Endothelial cell of umbilical vein (primary cell): Measurements from ENCODE around the gene TAF10. TPM values are rescaled to one million over a fixed set of nuclear protein-coding genes. Genes with fewer than 3 reads are reported as not detected.
A peak's percentile ranks its signal among the peaks of the same experiment; 100 is the strongest.

Experiments
- Bru-seq: library from RNA; stranded (reverse); fragments of 400-500 nt; gene quantifications from one replicate; lab custom pipeline; 2021; lab: Mats Ljungman, UMichigan
- BruChase-seq, 2 experiments: library from RNA; stranded (reverse); fragments of 400-500 nt; gene quantifications; one replicate each; lab custom pipeline; 2021; lab: Mats Ljungman, UMichigan
- BruUV-seq: library from RNA; stranded (reverse); fragments of 400-500 nt; replicated peaks from 2 replicates; lab custom pipeline; 2021; lab: Mats Ljungman, UMichigan
- CTCF ChIA-PET: fragments of 300-600, 350-600 bp; sonication (Branson Sonifier 250); formaldehyde crosslinking; loops from one replicate; lab custom pipeline; 2021; ENCODE audit warnings: antibody characterized with exemption, inconsistent platforms; lab: Charles Lee
- POLR2A ChIA-PET: fragments of 300-600, 350-600 bp; sonication (Branson Sonifier 250); formaldehyde crosslinking; loops from one replicate; lab custom pipeline; 2021; ENCODE audit warnings: antibody characterized with exemption, inconsistent platforms; lab: Charles Lee
- DNase-seq: peaks from one replicate; pipeline ENCODE4 v3.0.0-alpha.2; 2011; ENCODE audit warnings: low read depth, low spot score
- FAIRE-seq: peaks from 2 replicates; lab custom pipeline; 2011; peaks lifted over from hg19 to GRCh38; lab: Jason Lieb, UNC
- H2AFZ ChIP-seq: 2 replicates; pipeline ENCODE4 v1.6.0; 2012; ENCODE audit warnings: low read depth, low read length, control low read depth, inconsistent platforms
- H3K27ac ChIP-seq: 2 replicates; pipeline ENCODE4 v1.5.1; 2011; ENCODE audit warnings: low read depth, mild to moderate bottlenecking, control low read depth, low read length, moderate library complexity; ENCODE audit not compliant: insufficient read depth
- H3K27me3 ChIP-seq, 2 experiments: 2 replicates each; pipeline versions ENCODE4 v1.6.0 to v1.6.1; 2011; ENCODE audit warnings: low read length in 2 of 2, mixed read lengths in 1 of 2; ENCODE audit not compliant: control insufficient read depth in 2 of 2, insufficient read depth in 2 of 2
- H3K36me3 ChIP-seq, 2 experiments: 2 replicates in 1 of 2; 3 replicates in 1 of 2; pipeline ENCODE4 v1.5.1; 2011; ENCODE audit warnings: low read length in 2 of 2, mild to moderate bottlenecking in 1 of 2, moderate library complexity in 1 of 2; ENCODE audit not compliant: control insufficient read depth in 2 of 2, insufficient read depth in 2 of 2; ENCODE audit errors: extremely low read depth in 1 of 2
- H3K4me1 ChIP-seq: 3 replicates; pipeline ENCODE4 v1.5.1; 2011; ENCODE audit warnings: mild to moderate bottlenecking, low read length; ENCODE audit not compliant: control insufficient read depth, insufficient read depth; ENCODE audit errors: extremely low read depth
- H3K4me2 ChIP-seq: 2 replicates; pipeline ENCODE4 v1.6.1; 2011; ENCODE audit warnings: low read length, control low read depth, mixed read lengths; ENCODE audit not compliant: insufficient read depth
- H3K4me3 ChIP-seq, 3 experiments: fragments of 200-600 bp in 1 of 3; sonication (generic), shearing (Covaris generic) in 1 of 3; replicated peaks in 1 of 3; 2 replicates each; pipeline ENCODE4 v1.5.1; 2011 to 2016; ENCODE audit warnings: control low read depth in 3 of 3, low read length in 3 of 3, mild to moderate bottlenecking in 2 of 3, inconsistent platforms in 1 of 3, low read depth in 1 of 3, moderate library complexity in 1 of 3; ENCODE audit not compliant: insufficient read depth in 1 of 3
- H3K79me2 ChIP-seq: 2 replicates; pipeline ENCODE4 v1.6.0; 2012; ENCODE audit warnings: low read length, inconsistent platforms; ENCODE audit not compliant: control insufficient read depth, insufficient read depth
- H3K9ac ChIP-seq: replicated peaks from 2 replicates; pipeline ENCODE3; 2011; ENCODE audit warnings: low read length, control low read depth; ENCODE audit not compliant: insufficient read depth; ENCODE audit errors: extremely low read depth
- H3K9me1 ChIP-seq: replicated peaks from 3 replicates; pipeline ENCODE4 v1.6.0; 2011; ENCODE audit warnings: mild to moderate bottlenecking, low read length; ENCODE audit not compliant: control insufficient read depth, insufficient read depth; ENCODE audit errors: extremely low read depth
- H3K9me3 ChIP-seq: replicated peaks from 2 replicates; pipeline ENCODE4 v1.5.1; 2012; ENCODE audit warnings: low read length, inconsistent platforms; ENCODE audit not compliant: control insufficient read depth, insufficient read depth
- H4K20me1 ChIP-seq: replicated peaks from 2 replicates; pipeline ENCODE3; 2011; ENCODE audit warnings: mild to moderate bottlenecking, low read length; ENCODE audit not compliant: control insufficient read depth, insufficient read depth; ENCODE audit errors: extremely low read depth
- EZH2 ChIP-seq: IDR thresholded peaks from 2 replicates; pipeline ENCODE4 v1.6.1; 2012; ENCODE audit warnings: borderline replicate concordance, low read depth, mild to moderate bottlenecking, moderate library complexity, low read length, inconsistent platforms; ENCODE audit not compliant: severe bottlenecking
- FOS ChIP-seq: IDR thresholded peaks from 2 replicates; pipeline ENCODE4 v1.6.1; 2011; ENCODE audit warnings: mild to moderate bottlenecking, low read length, moderate library complexity, borderline replicate concordance; ENCODE audit not compliant: insufficient read depth
- GATA2 ChIP-seq: IDR thresholded peaks from 2 replicates; pipeline ENCODE4 v1.7.0; 2011; ENCODE audit warnings: low read depth, mild to moderate bottlenecking, moderate library complexity, mixed read lengths, low read length; ENCODE audit not compliant: insufficient read length, insufficient read depth
- JUN ChIP-seq: IDR thresholded peaks from 2 replicates; pipeline ENCODE4 v1.6.1; 2011; ENCODE audit warnings: borderline replicate concordance, low read depth; ENCODE audit not compliant: insufficient read length, insufficient read depth
- MYC ChIP-seq: IDR thresholded peaks from one replicate; pipeline ENCODE4 v1.6.1; 2011; ENCODE audit warnings: mild to moderate bottlenecking, low read depth, low read length
- POLR2A ChIP-seq: IDR thresholded peaks from 2 replicates; pipeline ENCODE4 v1.6.1; 2012; ENCODE audit warnings: low read depth, mild to moderate bottlenecking, control low read depth, low read length
- POLR2AphosphoS5 ChIP-seq: IDR thresholded peaks from 2 replicates; pipeline ENCODE4 v1.6.1; 2012; ENCODE audit warnings: low read depth, mild to moderate bottlenecking, control low read depth, low read length, moderate library complexity; ENCODE audit not compliant: insufficient read depth
- dilution Hi-C: fragments of 300-500 bp; cut with MboI; formaldehyde crosslinking; loops from one replicate; pipeline ENCODE4 v1.15.0; 2019; ENCODE audit warnings: low sequenced_read_pairs; ENCODE audit not compliant: extremely low pct_ligation_motif_present
- intact Hi-C: fragments of 100-400 bp; cut with micrococcal nuclease; formaldehyde crosslinking; loops from one replicate; pipeline ENCODE4 v1.10.0; 2022
- long read RNA-seq: library from polyadenylated mRNA; stranded (forward); transcript quantifications from one replicate; pipeline ENCODE4 v2.0.0, GENCODE V29; 2021
- polyA minus RNA-seq, 3 experiments: library from RNA; depleted of rRNA, polyadenylated mRNA; stranded (reverse); fragments of >200 nt; gene quantifications; 1 replicate in 1 of 3; 2 replicates in 2 of 3; pipeline ENCODE4 v1.2.3, GENCODE V29; 2011
- polyA plus RNA-seq, 4 experiments: library from polyadenylated mRNA; depleted of rRNA in 3 of 4; stranded (reverse) in 3 of 4; unstranded in 1 of 4; fragments of >200 nt; gene quantifications; 2 replicates each; pipeline versions ENCODE4 v1.2.1 to v1.2.3, GENCODE V29; 2011 to 2012; ENCODE audit warnings: missing spikeins in 1 of 4
- total RNA-seq: library from RNA; stranded (reverse); gene quantifications from 2 replicates; pipeline ENCODE4 v1.2.3, GENCODE V29; 2021
- TF ChIP-seq, protein P1 (sequence below): IDR thresholded peaks from 2 replicates; pipeline ENCODE4 v1.6.1; 2011; ENCODE audit not compliant: insufficient read depth, insufficient read length
- TF ChIP-seq, protein P2 (sequence below), 2 donors: IDR thresholded peaks; 1 replicate in 1 of 2; 2 replicates in 1 of 2; pipeline ENCODE4 v1.5.1; 2011; ENCODE audit warnings: low read length in 2 of 2, mild to moderate bottlenecking in 2 of 2, moderate library complexity in 2 of 2, control low read depth in 1 of 2, inconsistent platforms in 1 of 2, low read depth in 1 of 2; ENCODE audit not compliant: insufficient read depth in 1 of 2; ENCODE audit errors: extremely low read depth in 1 of 2

The TAF10 gene
- total RNA-seq: 86.2 and 105 TPM in 2 replicates
- polyA plus RNA-seq: 149 and 208 TPM in 2 replicates
- polyA plus RNA-seq (2011; cell fraction: cytosol; rRNA removed): 153 and 155 TPM in 2 replicates
- polyA plus RNA-seq (2011; cell fraction: nucleus; rRNA removed): 91.4 and 134 TPM in 2 replicates
- 213 and 235 TPM in 2 replicates for polyA plus RNA-seq (2012)
- polyA minus RNA-seq: 80.6 and 94.6 TPM in 2 replicates
- polyA minus RNA-seq (2011; cell fraction: cytosol; rRNA and poly(A)+ RNA removed): 63.8 TPM
- 21.2 and 22.1 TPM in 2 replicates for polyA minus RNA-seq (2011; cell fraction: nucleus; rRNA and poly(A)+ RNA removed)
- percentile 41 among the genes with signal in this experiment for Bru-seq, nascent RNA
- percentile 54 among the genes with signal in this experiment for BruChase-seq, experiment 1, labeled RNA remaining after a 6-hour chase
- percentile 47 among the genes with signal in this experiment for BruChase-seq, experiment 2, labeled RNA remaining after a 2-hour chase
- long read RNA-seq, full-length matches to known transcripts: 138 of 175 reads
- long read RNA-seq, partial matches to known transcripts: 7 of 175 reads
- long read RNA-seq, other reads (novel, unspliced or antisense): 30 of 175 reads

DNA sequence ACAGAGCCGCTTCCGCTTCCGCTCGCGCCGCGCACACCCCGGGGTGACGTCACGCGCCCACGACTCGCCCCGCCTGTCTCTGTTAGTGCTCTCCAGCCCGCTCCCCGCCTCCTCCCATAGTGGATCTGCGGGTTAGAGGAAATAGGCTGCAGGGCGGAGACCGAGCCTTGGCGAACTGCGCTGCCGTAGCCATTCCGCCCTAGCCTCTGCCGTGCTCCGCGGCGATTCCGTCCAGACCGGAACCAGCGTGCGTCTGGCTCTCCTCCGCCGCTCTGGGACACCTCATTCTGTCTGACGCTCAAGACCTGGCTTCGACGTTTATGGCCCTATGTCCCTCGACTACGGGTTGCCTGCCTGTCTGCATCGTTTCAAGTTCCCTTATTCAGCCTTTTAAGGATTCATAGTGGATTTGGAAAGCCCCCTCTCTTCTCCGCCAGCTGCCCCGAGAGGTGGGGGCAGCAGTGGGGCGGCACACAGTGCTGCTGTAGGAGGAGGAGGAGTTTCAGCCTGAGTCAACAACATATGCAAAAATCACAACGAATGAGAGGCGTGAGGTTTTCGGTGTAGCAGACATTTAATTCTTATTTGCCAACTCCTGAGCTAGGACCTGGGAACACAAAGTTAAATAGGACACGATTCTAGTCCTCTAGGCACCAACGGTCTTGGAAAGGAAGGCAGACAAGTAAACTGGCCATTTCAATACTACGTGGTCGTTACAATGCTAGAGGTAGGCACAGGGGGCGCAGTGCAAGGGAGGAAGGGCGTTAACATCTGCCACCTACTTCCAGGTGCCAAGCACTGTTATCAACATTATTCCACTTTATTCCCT, at the start of gene TAF10:
TAF10 (minus strand) TSS at position 4 of the 829 bp plus-strand sequence. CDS start 27 bp downstream, outside the sequence.
- peak; percentile 90 for FAIRE-seq
- DNase-seq: peak; percentile 97
- intact Hi-C loops: loop anchor here (1.0 kb wide), 5 partner anchors 9 to 131 kb away; partner anchors contain the start of genes ARFIP2, ILK, MRPL17 and RRP8
- Histone ChIP-seq H3K4me1 (peaks cover 57% of the 10 kb centered on the region), H3K4me3 (peak within 1 kb of the TSS; percentile 28 to 72 (median 71)), H3K79me2 (peaks cover 33% of the 10 kb centered on the region), H3K36me3 (peaks cover 36 to 45% of the 10 kb centered on the region in 2 experiments), H2AFZ (peak within 1 kb of the TSS; percentile 12), H3K9ac (peak within 1 kb of the TSS; percentile 85), H3K9me3 (no peaks in the 10 kb centered on the region), H3K27me3 (no peaks in the 10 kb centered on the region), H3K4me2 (peak within 1 kb of the TSS; percentile 84), H3K27ac (peak within 1 kb of the TSS; percentile 89), H3K9me1 (no peaks in the 10 kb centered on the region), H4K20me1 (no peaks in the 10 kb centered on the region)
- TSS peak; percentile 81 for BruUV-seq
- TF ChIP-seq JUN: peak; percentile 10
- TF ChIP-seq GATA2: no peak
- peak; percentile 92 for TF ChIP-seq POLR2A
- TF ChIP-seq, protein P1, sequence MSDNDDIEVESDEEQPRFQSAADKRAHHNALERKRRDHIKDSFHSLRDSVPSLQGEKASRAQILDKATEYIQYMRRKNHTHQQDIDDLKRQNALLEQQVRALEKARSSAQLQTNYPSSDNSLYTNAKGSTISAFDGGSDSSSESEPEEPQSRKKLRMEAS: peak; percentile 76
- no peak for TF ChIP-seq MYC
- peak; percentile 38 for TF ChIP-seq FOS
- TF ChIP-seq, protein P2, sequence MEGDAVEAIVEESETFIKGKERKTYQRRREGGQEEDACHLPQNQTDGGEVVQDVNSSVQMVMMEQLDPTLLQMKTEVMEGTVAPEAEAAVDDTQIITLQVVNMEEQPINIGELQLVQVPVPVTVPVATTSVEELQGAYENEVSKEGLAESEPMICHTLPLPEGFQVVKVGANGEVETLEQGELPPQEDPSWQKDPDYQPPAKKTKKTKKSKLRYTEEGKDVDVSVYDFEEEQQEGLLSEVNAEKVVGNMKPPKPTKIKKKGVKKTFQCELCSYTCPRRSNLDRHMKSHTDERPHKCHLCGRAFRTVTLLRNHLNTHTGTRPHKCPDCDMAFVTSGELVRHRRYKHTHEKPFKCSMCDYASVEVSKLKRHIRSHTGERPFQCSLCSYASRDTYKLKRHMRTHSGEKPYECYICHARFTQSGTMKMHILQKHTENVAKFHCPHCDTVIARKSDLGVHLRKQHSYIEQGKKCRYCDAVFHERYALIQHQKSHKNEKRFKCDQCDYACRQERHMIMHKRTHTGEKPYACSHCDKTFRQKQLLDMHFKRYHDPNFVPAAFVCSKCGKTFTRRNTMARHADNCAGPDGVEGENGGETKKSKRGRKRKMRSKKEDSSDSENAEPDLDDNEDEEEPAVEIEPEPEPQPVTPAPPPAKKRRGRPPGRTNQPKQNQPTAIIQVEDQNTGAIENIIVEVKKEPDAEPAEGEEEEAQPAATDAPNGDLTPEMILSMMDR (IDR thresholded peaks at IDR 0.05; ENCODE audit: extremely low read depth in 1 of 2, insufficient read depth in 1 of 2, low read depth in 1 of 2, low read length in 2 of 2): peak; percentile 41 to 49
- TF ChIP-seq EZH2: no peak
- peak; percentile 96 for TF ChIP-seq POLR2AphosphoS5
- ChIA-PET CTCF (interaction anchor here (0.9 to 4.5 kb wide), 17 partner anchors 8 to 233 kb away, joined by 3 to 43 read pairs (median 4); partner anchors contain the start of gene MRPL17), POLR2A (interaction anchor here (1.1 to 2.0 kb wide), 3 partner anchors 42 to 71 kb away, joined by 3 to 14 read pairs (median 4); partner anchors contain the start of gene MRPL17)
- dilution Hi-C loops: no loop called here
